Posterior vena cava (tissue), 2 donors: Measurements from ENCODE around the gene PLEKHG7. TPM values are rescaled to one million over a fixed set of nuclear protein-coding genes. Genes with fewer than 3 reads are reported as not detected.
"Not testable (repeated sequence)": the region's sequence is repeated elsewhere in the genome, so short reads cannot be mapped to it uniquely, and the experiment has no call there.

Experiments used
- DNase-seq: peaks from one replicate; pipeline ENCODE4 v3.0.0-alpha.2; 2020; ENCODE audit warnings: low spot score
- intact Hi-C, 2 donors: fragments of 100-400 bp; cut with DNase I; formaldehyde crosslinking; loops; one replicate each; pipeline versions ENCODE4 v1.14.1 to v1.14.2; 2022 to 2023
- total RNA-seq, 2 donors: library from RNA; stranded (reverse); fragmentation: NEBNext Ultra II Directional; extraction: Animal tissue kit (Norgen Biotek cat#: 25700); gene quantifications; one replicate each; pipeline ENCODE4 v1.2.1, GENCODE V29; 2021
- donor health status: DM: yes; HTN: yes; CAD: no.
- donor health status: DM: yes; HTN: yes; CAD: no.

Gene PLEKHG7
- total RNA-seq, 2 donors from 2014 or later = not detected

- DNase-seq = no peak
- intact Hi-C loops = no loop called here
These were observed 36.3 kb downstream of the PLEKHG7 start for GRCh38 chr12:92739113-92739512.

- no peak for DNase-seq
- intact Hi-C loops = no loop called here
These were observed 37.6 kb downstream of the PLEKHG7 start for GRCh38 chr12:92740411-92740810.

- intact Hi-C loops = no loop called here
These were observed 40.2 kb downstream of the PLEKHG7 start for GRCh38 chr12:92743026-92743425.

GRCh38 chr12:92745856-92746550, 43.2 kb downstream of the PLEKHG7 start:
- DNase-seq = peak; percentile 96
- intact Hi-C loops = no loop called here

More at GRCh38 chr12:92743026-92743425, 40.2 kb downstream of the PLEKHG7 start:
- no peak for DNase-seq

GRCh38 chr12:92747151-92747550, 44.4 kb downstream of the PLEKHG7 start:
- intact Hi-C loops = no loop called here
- DNase-seq = no peak

GRCh38 chr12:92749691-92750090, 46.9 kb downstream of the PLEKHG7 start:
- intact Hi-C loops, DNase-seq: not testable (repeated sequence)

- intact Hi-C loops = no loop called here
- DNase-seq = no peak
These were observed 51.4 kb downstream of the PLEKHG7 start for GRCh38 chr12:92753976-92754885.

GRCh38 chr12:92756898-92757596, 54.3 kb downstream of the PLEKHG7 start:
- DNase-seq = no peak
- intact Hi-C loops = no loop called here

- intact Hi-C loops = no loop called here
- DNase-seq = no peak
These were observed 54.9 kb downstream of the PLEKHG7 start for GRCh38 chr12:92757597-92758121.

- intact Hi-C loops = no loop called here
- no peak for DNase-seq
These were observed 57.0 kb downstream of the PLEKHG7 start for GRCh38 chr12:92759634-92760268.

GRCh38 chr12:92762773-92763172, 60.0 kb downstream of the PLEKHG7 start:
- intact Hi-C loops = no loop called here
- DNase-seq = no peak

GRCh38 chr12:92764831-92765230, 62.0 kb downstream of the PLEKHG7 start:
- intact Hi-C loops = no loop called here
- DNase-seq = no peak

- intact Hi-C loops = no loop called here
- no peak for DNase-seq
These were observed 63.1 kb downstream of the PLEKHG7 start for GRCh38 chr12:92765871-92766270.

GRCh38 chr12:92769124-92769901, 66.5 kb downstream of the PLEKHG7 start:
- DNase-seq = no peak
- intact Hi-C loops = no loop called here

GRCh38 chr12:92771001-92771400, 68.2 kb downstream of the PLEKHG7 start:
- no peak for DNase-seq
- intact Hi-C loops = no loop called here

- intact Hi-C loops = loop anchor here in 1 of 2 donors (5.0 kb wide), 1 partner anchor 702 kb away; no protein-coding TSS in a partner anchor
- DNase-seq = no peak
These were observed 72.6 kb downstream of the PLEKHG7 start for GRCh38 chr12:92775416-92775815.

- intact Hi-C loops = loop anchor here in 1 of 2 donors (5.0 kb wide), 1 partner anchor 699 kb away; no protein-coding TSS in a partner anchor
- DNase-seq = no peak
These were observed 75.7 kb downstream of the PLEKHG7 start for GRCh38 chr12:92778525-92778924.

GRCh38 chr12:92779902-92780301, 77.1 kb downstream of the PLEKHG7 start:
- no peak for DNase-seq
- intact Hi-C loops = loop anchor here in 1 of 2 donors (5.0 kb wide), 1 partner anchor 697 kb away; no protein-coding TSS in a partner anchor
